HG03135 (cell line): ENCODE data around the gene SYT8.
"Not testable (repeated sequence)": the region's sequence is repeated elsewhere in the genome, so short reads cannot be mapped to it uniquely, and the experiment has no call there.

Experiments used
- ATAC-seq: cut with Tn5 transposase; IDR thresholded peaks from one replicate; pipeline ENCODE4 v1.9.1; 2021; ENCODE audit warnings: mild to moderate bottlenecking, moderate library complexity; ENCODE audit not compliant: unreplicated experiment

Gene SYT8

GRCh38 chr11:1871531-1871930 is 36.7 kb downstream of the SYT8 start:
- ATAC-seq: no peak

- ATAC-seq: no peak
Measured at GRCh38 chr11:1872267-1872985, 37.6 kb downstream of the SYT8 start.

- ATAC-seq: no peak
Measured at GRCh38 chr11:1873048-1873812, 38.4 kb downstream of the SYT8 start.

DNA sequence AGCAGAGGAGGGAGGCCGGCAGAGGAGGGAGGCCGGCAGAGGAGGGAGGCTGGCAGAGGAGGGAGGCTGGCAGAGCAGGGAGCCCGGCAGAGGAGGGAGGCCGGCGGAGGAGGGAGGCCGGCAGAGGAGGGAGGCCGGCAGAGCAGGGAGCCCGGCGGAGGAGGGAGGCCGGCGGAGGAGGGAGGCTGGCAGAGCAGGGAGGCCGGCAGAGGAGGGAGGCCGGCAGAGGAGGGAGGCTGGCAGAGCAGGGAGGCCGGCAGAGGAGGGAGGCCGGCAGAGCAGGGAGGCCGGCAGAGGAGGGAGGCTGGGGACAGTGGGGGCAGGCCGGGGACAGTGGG is 39.0 kb downstream of the SYT8 start:
- ATAC-seq: not testable (repeated sequence)

DNA sequence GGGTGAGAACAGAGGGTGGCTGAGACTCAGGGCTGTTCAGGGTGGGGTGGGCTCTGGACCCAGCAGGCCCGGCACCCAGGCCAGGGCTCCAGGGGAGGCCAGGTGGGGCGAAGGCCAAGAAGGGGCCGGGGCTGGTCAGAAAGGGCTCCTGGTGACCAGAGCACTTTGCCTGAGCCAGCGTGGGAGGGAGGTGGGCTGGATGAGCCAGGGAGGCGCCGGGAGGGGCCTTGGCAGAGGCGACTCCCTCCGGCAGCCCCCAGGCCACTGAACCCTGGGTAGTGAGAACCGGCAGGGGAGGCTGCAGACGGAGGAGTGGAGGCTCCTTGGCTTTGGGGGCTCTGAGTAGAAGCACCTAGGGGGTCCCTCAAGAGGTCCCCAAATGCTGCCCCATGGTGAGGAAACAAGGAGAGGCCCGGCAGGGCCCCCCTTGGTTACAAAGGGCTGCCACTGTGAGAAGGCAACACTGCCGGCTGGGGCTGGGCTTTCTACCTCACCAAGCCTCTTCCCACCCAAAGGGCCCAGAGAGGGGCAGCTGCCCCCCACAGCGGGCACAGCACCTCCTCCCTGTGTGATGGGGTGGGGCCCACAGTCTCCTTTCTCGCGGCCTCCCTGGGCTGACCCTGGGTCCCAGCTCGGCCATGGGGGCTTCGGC is 39.8 kb downstream of the SYT8 start:
- not testable (repeated sequence) for ATAC-seq

DNA sequence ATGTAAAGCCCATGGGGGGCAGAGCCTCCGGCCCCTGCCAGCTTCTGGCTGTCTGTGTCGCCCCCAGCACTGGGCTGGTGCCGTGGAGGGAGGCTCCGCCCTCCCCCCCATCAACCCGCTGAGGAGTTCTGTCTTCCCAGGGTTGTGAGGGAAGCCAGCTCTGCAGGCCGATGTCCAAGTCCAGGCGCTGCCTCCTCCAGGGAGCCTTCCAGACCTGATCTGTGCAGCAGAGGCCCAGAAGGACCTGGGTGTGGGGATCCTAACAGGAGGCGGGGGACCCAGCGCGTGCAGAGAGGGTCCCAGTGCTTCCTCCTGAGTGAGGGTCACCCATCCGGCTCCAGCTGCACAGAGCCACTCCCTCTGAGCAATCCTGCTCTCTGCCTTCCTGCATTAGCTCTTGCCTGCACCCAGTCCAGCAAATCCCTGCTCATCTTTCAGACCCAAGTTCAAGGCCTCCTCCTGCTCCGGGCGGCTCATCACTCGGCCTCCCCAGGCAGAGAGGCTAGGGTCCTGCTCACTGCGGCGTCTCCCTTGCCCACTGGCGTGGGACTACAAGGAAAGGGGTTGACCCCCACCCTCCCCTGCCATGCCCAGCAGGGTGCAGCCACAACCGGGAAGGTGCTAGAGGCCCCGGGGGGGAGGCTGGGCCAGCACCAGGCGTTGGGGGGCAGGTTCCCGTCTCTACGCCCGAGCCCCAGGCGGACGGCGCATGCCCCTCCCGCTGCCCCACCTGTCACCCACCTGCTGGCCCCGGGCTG is 40.5 kb downstream of the SYT8 start:
- ATAC-seq: no peak

- not testable (repeated sequence) for ATAC-seq
Measured at GRCh38 chr11:1875851-1876301, 41.1 kb downstream of the SYT8 start.

DNA sequence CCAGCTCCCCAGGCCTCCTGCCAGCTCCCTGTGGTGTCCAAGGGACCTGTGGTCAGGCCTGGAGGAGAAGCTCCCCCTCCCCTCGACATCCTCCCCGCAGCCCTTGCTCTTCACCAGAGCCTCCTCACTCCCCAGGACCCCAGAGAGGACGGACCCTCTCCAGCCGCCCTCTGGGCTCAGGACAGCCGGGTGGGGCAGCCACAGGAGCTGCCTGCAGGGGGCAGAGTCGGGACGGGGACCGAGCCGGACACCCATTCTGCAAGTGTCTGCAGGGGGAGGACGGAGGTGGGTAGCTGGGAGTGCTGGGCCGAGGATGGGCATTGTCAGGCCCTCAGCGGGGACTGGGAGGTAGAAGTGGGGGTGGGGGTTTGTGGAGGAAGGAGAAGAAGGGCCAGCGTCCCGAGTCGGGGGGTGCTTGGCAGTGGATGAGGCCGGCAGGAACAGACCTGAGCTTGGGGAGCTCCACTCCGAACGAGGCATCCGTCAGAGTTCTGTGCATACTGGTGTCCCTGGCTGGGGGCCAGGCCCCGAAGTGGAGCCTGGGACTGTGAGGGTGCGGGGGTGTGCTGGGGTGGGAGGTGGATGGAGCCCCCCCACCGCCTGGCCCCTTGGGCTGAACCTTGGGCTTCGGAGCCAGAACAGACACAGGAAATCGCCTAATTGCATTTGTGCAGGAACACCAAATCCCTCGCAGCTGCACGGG is 41.7 kb downstream of the SYT8 start:
- ATAC-seq: no peak

GRCh38 chr11:1877211-1878136 is 42.7 kb downstream of the SYT8 start:
- no peak for ATAC-seq

GRCh38 chr11:1878137-1879031 is 43.6 kb downstream of the SYT8 start:
- ATAC-seq: no peak

- ATAC-seq: no peak
Measured at GRCh38 chr11:1879342-1879940, 44.7 kb downstream of the SYT8 start.

DNA sequence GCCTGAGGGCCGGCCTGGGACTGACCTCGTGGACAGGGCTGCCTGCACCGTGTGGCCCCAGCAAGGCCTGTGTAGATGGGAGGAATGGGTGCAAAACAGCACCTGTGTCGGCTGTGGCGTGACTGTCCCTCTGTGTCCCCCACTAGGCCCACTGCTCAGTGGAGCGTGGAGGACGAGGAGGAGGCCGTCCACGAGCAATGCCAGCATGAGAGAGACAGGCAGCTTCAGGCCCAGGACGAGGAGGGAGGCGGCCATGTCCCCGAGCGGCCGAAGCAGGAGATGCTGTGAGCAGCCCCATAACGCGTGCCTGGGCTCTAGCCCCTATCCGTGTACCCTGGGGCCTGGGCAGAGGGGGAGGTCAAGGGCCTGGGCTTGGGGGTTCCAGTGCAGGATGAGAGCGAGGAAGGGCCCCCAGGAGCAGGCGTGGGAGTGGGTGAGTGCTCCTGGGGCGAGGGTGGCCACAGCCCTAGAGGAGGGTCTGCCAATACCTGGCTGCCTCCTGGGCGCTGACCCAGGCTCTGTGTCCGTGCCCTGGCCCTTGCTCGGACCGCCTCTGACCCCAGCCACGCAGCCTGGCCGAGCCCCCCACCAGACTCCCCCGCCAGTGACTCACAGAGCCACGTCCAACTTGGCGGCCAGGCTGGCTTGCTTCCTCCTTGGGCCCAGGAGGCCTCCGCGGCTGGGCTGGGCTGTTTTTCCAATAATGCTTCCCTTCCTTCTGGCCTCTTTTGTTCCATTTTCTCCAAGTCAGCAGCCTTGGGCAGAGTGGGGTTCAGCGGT is 45.3 kb downstream of the SYT8 start:
- no peak for ATAC-seq

- no peak for ATAC-seq
Measured at GRCh38 chr11:1880746-1881441, 46.1 kb downstream of the SYT8 start.

DNA sequence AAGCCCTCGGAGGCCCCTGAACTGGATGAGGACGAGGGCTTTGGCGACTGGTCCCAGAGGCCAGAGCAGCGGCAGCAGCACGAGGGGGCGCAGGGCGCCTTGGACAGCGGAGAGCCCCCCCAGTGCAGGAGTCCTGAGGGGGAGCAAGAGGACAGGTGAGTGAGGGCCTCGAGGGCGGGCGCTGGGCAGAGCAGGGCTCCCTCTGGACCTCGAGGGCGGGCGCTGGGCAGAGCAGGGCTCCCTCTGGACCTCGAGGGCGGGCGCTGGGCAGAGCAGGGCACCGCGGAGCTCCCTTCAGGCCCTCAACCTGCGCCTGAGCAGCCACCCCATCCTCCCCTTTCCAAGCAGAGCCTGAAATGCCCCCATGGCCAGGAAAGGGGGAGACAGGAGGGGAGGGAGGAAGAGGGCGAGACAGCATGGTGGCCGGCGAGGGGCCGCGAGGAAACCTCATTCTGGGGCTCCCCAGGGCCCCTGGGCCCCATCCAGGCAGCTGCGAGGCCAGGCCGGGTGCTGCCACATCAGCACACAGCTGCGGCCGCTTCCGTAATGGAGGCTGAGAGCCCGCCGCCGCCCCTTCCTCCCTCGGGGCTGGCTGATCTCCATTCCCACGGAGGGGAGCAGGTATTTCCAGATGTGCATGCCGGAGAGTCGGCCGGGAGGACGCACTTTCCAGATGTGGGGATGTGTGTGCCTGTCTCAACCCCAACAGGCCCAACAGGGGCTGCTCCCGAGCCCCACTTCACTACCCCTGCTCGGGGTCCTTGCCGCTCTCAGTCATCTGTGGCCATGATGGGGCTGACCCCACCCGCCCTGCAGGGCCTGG is 46.9 kb downstream of the SYT8 start:
- ATAC-seq: peak; percentile 25

GRCh38 chr11:1882265-1883238 is 47.8 kb downstream of the SYT8 start:
- ATAC-seq: peak; percentile 58
